Endothelial cell of umbilical vein (primary cell): Measurements from ENCODE around the gene CSRP2. TPM values are rescaled to one million over a fixed set of nuclear protein-coding genes. Genes with fewer than 3 reads are reported as not detected.

Experiments
- BruUV-seq: library from RNA; stranded (reverse); fragments of 400-500 nt; replicated peaks from 2 replicates; lab custom pipeline; 2021; lab: Mats Ljungman, UMichigan
- CTCF ChIA-PET: fragments of 300-600, 350-600 bp; sonication (Branson Sonifier 250); formaldehyde crosslinking; loops from one replicate; lab custom pipeline; 2021; ENCODE audit warnings: antibody characterized with exemption, inconsistent platforms; lab: Charles Lee
- POLR2A ChIA-PET: fragments of 300-600, 350-600 bp; sonication (Branson Sonifier 250); formaldehyde crosslinking; loops from one replicate; lab custom pipeline; 2021; ENCODE audit warnings: antibody characterized with exemption, inconsistent platforms; lab: Charles Lee
- DNase-seq: peaks from one replicate; pipeline ENCODE4 v3.0.0-alpha.2; 2011; ENCODE audit warnings: low read depth, low spot score
- FAIRE-seq: peaks from 2 replicates; lab custom pipeline; 2011; peaks lifted over from hg19 to GRCh38; lab: Jason Lieb, UNC
- H2AFZ ChIP-seq: 2 replicates; pipeline ENCODE4 v1.6.0; 2012; ENCODE audit warnings: low read depth, low read length, control low read depth, inconsistent platforms
- H3K27ac ChIP-seq: 2 replicates; pipeline ENCODE4 v1.5.1; 2011; ENCODE audit warnings: low read depth, mild to moderate bottlenecking, control low read depth, low read length, moderate library complexity; ENCODE audit not compliant: insufficient read depth
- H3K27me3 ChIP-seq, 2 experiments: 2 replicates each; pipeline versions ENCODE4 v1.6.0 to v1.6.1; 2011; ENCODE audit warnings: low read length in 2 of 2, mixed read lengths in 1 of 2; ENCODE audit not compliant: control insufficient read depth in 2 of 2, insufficient read depth in 2 of 2
- H3K36me3 ChIP-seq, 2 experiments: 2 replicates in 1 of 2; 3 replicates in 1 of 2; pipeline ENCODE4 v1.5.1; 2011; ENCODE audit warnings: low read length in 2 of 2, mild to moderate bottlenecking in 1 of 2, moderate library complexity in 1 of 2; ENCODE audit not compliant: control insufficient read depth in 2 of 2, insufficient read depth in 2 of 2; ENCODE audit errors: extremely low read depth in 1 of 2
- H3K4me1 ChIP-seq: 3 replicates; pipeline ENCODE4 v1.5.1; 2011; ENCODE audit warnings: mild to moderate bottlenecking, low read length; ENCODE audit not compliant: control insufficient read depth, insufficient read depth; ENCODE audit errors: extremely low read depth
- H3K4me2 ChIP-seq: 2 replicates; pipeline ENCODE4 v1.6.1; 2011; ENCODE audit warnings: low read length, control low read depth, mixed read lengths; ENCODE audit not compliant: insufficient read depth
- H3K4me3 ChIP-seq, 3 experiments: fragments of 200-600 bp in 1 of 3; sonication (generic), shearing (Covaris generic) in 1 of 3; replicated peaks in 1 of 3; 2 replicates each; pipeline ENCODE4 v1.5.1; 2011 to 2016; ENCODE audit warnings: control low read depth in 3 of 3, low read length in 3 of 3, mild to moderate bottlenecking in 2 of 3, inconsistent platforms in 1 of 3, low read depth in 1 of 3, moderate library complexity in 1 of 3; ENCODE audit not compliant: insufficient read depth in 1 of 3
- H3K79me2 ChIP-seq: 2 replicates; pipeline ENCODE4 v1.6.0; 2012; ENCODE audit warnings: low read length, inconsistent platforms; ENCODE audit not compliant: control insufficient read depth, insufficient read depth
- H3K9ac ChIP-seq: replicated peaks from 2 replicates; pipeline ENCODE3; 2011; ENCODE audit warnings: low read length, control low read depth; ENCODE audit not compliant: insufficient read depth; ENCODE audit errors: extremely low read depth
- H3K9me1 ChIP-seq: replicated peaks from 3 replicates; pipeline ENCODE4 v1.6.0; 2011; ENCODE audit warnings: mild to moderate bottlenecking, low read length; ENCODE audit not compliant: control insufficient read depth, insufficient read depth; ENCODE audit errors: extremely low read depth
- H3K9me3 ChIP-seq: replicated peaks from 2 replicates; pipeline ENCODE4 v1.5.1; 2012; ENCODE audit warnings: low read length, inconsistent platforms; ENCODE audit not compliant: control insufficient read depth, insufficient read depth
- H4K20me1 ChIP-seq: replicated peaks from 2 replicates; pipeline ENCODE3; 2011; ENCODE audit warnings: mild to moderate bottlenecking, low read length; ENCODE audit not compliant: control insufficient read depth, insufficient read depth; ENCODE audit errors: extremely low read depth
- EZH2 ChIP-seq: IDR thresholded peaks from 2 replicates; pipeline ENCODE4 v1.6.1; 2012; ENCODE audit warnings: borderline replicate concordance, low read depth, mild to moderate bottlenecking, moderate library complexity, low read length, inconsistent platforms; ENCODE audit not compliant: severe bottlenecking
- FOS ChIP-seq: IDR thresholded peaks from 2 replicates; pipeline ENCODE4 v1.6.1; 2011; ENCODE audit warnings: mild to moderate bottlenecking, low read length, moderate library complexity, borderline replicate concordance; ENCODE audit not compliant: insufficient read depth
- GATA2 ChIP-seq: IDR thresholded peaks from 2 replicates; pipeline ENCODE4 v1.7.0; 2011; ENCODE audit warnings: low read depth, mild to moderate bottlenecking, moderate library complexity, mixed read lengths, low read length; ENCODE audit not compliant: insufficient read length, insufficient read depth
- JUN ChIP-seq: IDR thresholded peaks from 2 replicates; pipeline ENCODE4 v1.6.1; 2011; ENCODE audit warnings: borderline replicate concordance, low read depth; ENCODE audit not compliant: insufficient read length, insufficient read depth
- MYC ChIP-seq: IDR thresholded peaks from one replicate; pipeline ENCODE4 v1.6.1; 2011; ENCODE audit warnings: mild to moderate bottlenecking, low read depth, low read length
- POLR2A ChIP-seq: IDR thresholded peaks from 2 replicates; pipeline ENCODE4 v1.6.1; 2012; ENCODE audit warnings: low read depth, mild to moderate bottlenecking, control low read depth, low read length
- POLR2AphosphoS5 ChIP-seq: IDR thresholded peaks from 2 replicates; pipeline ENCODE4 v1.6.1; 2012; ENCODE audit warnings: low read depth, mild to moderate bottlenecking, control low read depth, low read length, moderate library complexity; ENCODE audit not compliant: insufficient read depth
- dilution Hi-C: fragments of 300-500 bp; cut with MboI; formaldehyde crosslinking; loops from one replicate; pipeline ENCODE4 v1.15.0; 2019; ENCODE audit warnings: low sequenced_read_pairs; ENCODE audit not compliant: extremely low pct_ligation_motif_present
- intact Hi-C: fragments of 100-400 bp; cut with micrococcal nuclease; formaldehyde crosslinking; loops from one replicate; pipeline ENCODE4 v1.10.0; 2022
- polyA plus RNA-seq, 4 experiments: library from polyadenylated mRNA; depleted of rRNA in 3 of 4; stranded (reverse) in 3 of 4; unstranded in 1 of 4; fragments of >200 nt; gene quantifications; 2 replicates each; pipeline versions ENCODE4 v1.2.1 to v1.2.3, GENCODE V29; 2011 to 2012; ENCODE audit warnings: missing spikeins in 1 of 4
- total RNA-seq: library from RNA; stranded (reverse); gene quantifications from 2 replicates; pipeline ENCODE4 v1.2.3, GENCODE V29; 2021
- TF ChIP-seq, protein P1 (sequence below): IDR thresholded peaks from 2 replicates; pipeline ENCODE4 v1.6.1; 2011; ENCODE audit not compliant: insufficient read depth, insufficient read length
- TF ChIP-seq, protein P2 (sequence below), 2 donors: IDR thresholded peaks; 1 replicate in 1 of 2; 2 replicates in 1 of 2; pipeline ENCODE4 v1.5.1; 2011; ENCODE audit warnings: low read length in 2 of 2, mild to moderate bottlenecking in 2 of 2, moderate library complexity in 2 of 2, control low read depth in 1 of 2, inconsistent platforms in 1 of 2, low read depth in 1 of 2; ENCODE audit not compliant: insufficient read depth in 1 of 2; ENCODE audit errors: extremely low read depth in 1 of 2

CSRP2 gene
- total and polyA plus RNA-seq, 2 donors (not counting 3 experiments of a cell fraction or from before 2014, with no cell fraction given), result 8.8 to 13.4 TPM

DNA sequence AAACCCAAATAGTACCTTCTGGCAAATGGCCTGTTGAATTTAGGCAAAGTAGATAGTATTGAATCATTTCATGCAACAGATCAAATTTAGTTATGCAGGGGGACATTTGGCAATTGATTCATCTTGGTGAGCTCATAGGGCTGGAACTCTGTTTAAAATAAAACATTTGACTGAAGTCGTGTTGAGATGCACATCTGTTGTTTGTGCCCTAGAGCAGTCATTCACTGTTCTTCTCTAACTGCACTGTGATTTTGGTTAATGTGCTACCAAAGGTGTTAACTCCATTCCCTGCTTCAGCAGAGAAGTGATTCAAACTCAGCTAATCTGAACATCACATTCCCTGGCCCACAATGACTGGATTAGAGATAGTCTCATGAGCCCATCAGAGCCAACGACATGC is 44.0 kb upstream of the CSRP2 start:
- Histone ChIP-seq H3K36me3 (no peaks in the 10 kb centered on the region), H3K79me2 (no peaks in the 10 kb centered on the region), H3K9me1 (no peaks in the 10 kb centered on the region), H3K4me2 (no peak overlapping the region), H2AFZ (no peak overlapping the region), H3K9ac (no peak overlapping the region), H3K27ac (no peak overlapping the region), H3K4me1 (no peaks in the 10 kb centered on the region), H3K27me3 (peaks cover 3 to 13% of the 10 kb centered on the region in 2 experiments), H3K9me3 (no peaks in the 10 kb centered on the region), H4K20me1 (no peaks in the 10 kb centered on the region), H3K4me3 (no peak overlapping the region)
- CTCF ChIA-PET, result no interaction called here
- dilution Hi-C loops (no loop called here), intact Hi-C loops (no loop called here)
- no peak for TF ChIP-seq FOS
- no peak for TF ChIP-seq EZH2
- TF ChIP-seq, protein P1, sequence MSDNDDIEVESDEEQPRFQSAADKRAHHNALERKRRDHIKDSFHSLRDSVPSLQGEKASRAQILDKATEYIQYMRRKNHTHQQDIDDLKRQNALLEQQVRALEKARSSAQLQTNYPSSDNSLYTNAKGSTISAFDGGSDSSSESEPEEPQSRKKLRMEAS, result no peak
- no peak for TF ChIP-seq MYC
- no peak for TF ChIP-seq JUN
- TF ChIP-seq POLR2AphosphoS5, result no peak
- TF ChIP-seq GATA2, result no peak
- TF ChIP-seq, protein P2, sequence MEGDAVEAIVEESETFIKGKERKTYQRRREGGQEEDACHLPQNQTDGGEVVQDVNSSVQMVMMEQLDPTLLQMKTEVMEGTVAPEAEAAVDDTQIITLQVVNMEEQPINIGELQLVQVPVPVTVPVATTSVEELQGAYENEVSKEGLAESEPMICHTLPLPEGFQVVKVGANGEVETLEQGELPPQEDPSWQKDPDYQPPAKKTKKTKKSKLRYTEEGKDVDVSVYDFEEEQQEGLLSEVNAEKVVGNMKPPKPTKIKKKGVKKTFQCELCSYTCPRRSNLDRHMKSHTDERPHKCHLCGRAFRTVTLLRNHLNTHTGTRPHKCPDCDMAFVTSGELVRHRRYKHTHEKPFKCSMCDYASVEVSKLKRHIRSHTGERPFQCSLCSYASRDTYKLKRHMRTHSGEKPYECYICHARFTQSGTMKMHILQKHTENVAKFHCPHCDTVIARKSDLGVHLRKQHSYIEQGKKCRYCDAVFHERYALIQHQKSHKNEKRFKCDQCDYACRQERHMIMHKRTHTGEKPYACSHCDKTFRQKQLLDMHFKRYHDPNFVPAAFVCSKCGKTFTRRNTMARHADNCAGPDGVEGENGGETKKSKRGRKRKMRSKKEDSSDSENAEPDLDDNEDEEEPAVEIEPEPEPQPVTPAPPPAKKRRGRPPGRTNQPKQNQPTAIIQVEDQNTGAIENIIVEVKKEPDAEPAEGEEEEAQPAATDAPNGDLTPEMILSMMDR (IDR thresholded peaks at IDR 0.05; ENCODE audit: extremely low read depth in 1 of 2, insufficient read depth in 1 of 2, low read depth in 1 of 2, low read length in 2 of 2), result no peak
- no peak for TF ChIP-seq POLR2A
- POLR2A ChIA-PET, result no interaction called here
- BruUV-seq, result no TSS peak
- no peak for DNase-seq
- FAIRE-seq, result no peak
